GM19328 (cell line): Measurements from ENCODE around the gene CLPTM1.
"Not testable (repeated sequence)": the region's sequence is repeated elsewhere in the genome, so short reads cannot be mapped to it uniquely, and the experiment has no call there.

ENCODE experiments used
- ATAC-seq: cut with Tn5 transposase; IDR thresholded peaks from one replicate; pipeline ENCODE4 v1.9.1; 2021; ENCODE audit warnings: mild to moderate bottlenecking, moderate library complexity; ENCODE audit not compliant: unreplicated experiment

Gene CLPTM1

DNA sequence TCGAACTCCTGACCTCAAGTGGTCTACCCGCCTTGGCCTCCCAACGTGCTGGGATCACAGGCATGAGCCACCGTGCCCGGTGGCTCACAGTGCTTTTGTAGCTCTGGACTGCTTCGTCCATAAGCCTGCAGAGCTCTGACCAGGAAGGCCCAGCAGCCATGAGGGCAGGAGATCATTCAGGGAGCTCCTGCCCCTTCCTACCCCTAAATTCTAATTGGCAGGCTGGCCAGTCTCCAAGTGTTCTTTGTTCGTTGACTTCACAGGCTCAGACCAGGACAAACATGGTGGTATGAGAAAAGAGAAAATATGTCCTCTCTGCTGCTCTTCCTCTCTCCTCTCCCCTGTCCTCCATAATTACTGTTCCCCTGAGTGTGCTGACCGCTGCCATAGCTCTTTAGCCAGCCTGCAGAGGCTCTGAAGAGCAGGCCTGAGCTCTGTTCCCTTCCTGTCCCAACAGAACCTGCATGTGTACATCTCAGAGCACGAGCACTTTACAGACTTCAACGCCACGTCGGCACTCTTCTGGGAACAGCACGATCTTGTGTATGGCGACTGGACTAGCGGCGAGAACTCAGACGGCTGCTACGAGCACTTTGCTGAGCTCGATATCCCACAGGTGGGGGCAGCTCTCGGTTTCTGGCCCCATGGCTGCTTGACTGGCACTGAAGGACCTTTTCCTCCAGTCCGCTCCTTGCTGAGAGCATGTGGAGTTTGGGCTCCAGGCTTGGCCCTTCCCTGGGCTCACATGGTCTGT lies 19.0 kb downstream of the CLPTM1 start:
- ATAC-seq, result no peak

DNA sequence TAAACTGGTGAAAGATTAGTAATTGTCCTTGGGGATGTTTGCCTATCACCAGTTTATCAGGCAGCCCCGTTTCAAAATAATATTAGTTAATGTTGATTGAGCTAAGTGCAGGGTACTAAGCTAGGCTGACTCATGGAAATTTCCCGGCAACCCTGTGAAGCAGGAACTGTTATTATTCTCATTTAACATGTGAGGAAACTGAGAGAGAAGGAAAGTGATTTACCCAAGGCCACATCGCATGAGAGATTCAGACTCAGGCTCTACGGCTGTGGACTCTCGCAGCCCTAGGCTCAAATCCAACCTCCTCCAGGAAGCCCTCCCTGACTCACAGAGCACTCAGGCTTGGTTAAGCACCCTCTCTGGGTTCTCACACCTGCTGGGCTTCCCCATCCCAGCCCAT lies 19.7 kb downstream of the CLPTM1 start:
- ATAC-seq, result no peak

GRCh38 chr19:44975444-44975843 lies 20.3 kb downstream of the CLPTM1 start:
- ATAC-seq, result no peak

DNA sequence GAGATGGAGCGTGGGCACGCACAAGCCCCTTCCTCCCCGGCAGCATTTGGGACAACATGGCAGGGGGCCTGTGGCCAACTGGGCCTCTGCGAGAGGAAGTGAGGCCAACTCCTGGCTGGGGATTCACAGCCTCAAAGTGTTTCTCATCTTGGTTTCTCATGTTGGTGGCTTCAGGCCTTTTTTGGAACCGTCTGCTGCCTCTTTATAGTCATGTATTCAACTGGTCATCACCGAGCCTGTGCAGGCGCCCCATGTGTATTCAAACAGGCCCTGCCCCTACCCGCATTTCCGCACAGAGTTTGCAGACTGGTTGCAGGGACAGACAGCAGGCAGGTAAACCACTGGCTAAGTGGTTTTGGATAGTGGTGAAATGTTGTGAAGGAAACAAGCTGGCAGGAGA lies 28.8 kb downstream of the CLPTM1 start:
- ATAC-seq, result no peak

DNA sequence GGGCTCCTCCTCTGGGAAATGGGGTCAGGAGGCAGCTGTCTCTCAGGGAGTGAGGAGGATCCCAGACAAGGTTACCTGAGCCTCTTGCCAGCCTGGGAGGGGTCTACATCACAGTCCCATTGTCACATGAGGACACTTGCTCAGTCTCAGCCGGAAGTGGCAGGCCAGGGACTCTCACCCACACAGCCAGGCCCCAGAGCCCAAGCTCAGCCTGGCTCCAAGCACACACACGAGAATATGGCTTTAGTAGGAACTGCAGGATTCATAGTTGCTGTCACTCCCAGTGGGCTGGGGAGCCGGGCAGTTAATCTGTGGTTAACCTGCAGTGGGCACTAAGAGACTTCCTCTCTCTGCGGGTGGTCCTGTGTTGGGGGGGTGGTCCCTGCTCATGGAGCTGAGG lies 30.3 kb downstream of the CLPTM1 start:
- ATAC-seq, result no peak

GRCh38 chr19:44986389-44986788 lies 31.2 kb downstream of the CLPTM1 start:
- no peak for ATAC-seq

- ATAC-seq, result no peak
Observed at GRCh38 chr19:44987148-44987675, 32.0 kb downstream of the CLPTM1 start.

DNA sequence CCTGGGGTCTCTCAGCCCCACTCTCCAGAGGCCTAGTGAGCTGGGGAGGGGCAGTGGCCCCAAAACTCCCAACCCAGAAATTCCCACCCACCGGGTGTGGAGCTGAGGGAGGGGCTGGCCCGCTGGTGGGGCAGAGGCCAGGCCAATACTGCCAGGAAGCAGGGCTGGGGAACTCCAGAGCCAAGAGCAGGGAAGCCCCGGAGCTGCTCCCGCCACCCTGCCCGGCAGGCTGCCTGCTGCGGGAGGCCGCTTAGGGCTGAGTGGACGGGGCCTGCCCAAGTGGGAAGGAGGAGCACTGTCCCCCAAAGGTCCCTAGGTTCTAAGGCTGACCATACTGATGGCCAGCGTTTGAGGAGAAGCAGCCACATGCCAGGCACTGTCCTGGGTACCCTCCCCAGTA lies 33.1 kb downstream of the CLPTM1 start:
- ATAC-seq, result no peak

DNA sequence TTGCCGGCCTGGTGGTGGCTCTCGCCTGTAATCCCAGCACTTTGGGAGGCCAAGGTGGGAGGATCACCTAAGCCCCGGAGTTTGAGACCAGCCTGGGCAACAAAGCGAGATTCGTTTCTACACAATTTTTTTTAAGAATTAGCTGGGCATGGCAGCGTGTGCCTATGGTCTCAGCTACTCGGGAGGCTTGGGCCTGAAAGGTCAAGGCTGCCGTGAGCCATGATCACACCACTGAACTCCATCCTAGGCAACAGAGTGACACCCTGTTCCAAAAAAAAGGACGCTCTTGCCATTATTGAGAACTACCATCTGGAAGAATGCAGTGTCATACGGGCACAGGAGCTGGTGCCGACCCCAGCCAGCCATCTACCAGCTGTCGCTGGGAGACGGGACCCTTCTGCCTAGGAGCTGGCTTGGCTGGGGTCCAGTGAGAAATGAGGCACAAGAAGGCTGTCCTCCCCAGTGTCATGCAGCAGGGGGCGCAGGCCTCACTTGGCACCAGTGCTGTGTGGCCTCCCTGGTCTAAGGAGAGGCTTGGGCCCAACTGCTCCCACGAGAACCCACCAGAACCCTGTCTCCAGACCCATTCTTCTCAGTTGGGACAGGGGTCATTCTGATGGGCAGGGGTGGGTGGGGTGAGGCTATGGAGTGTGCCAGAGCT lies 33.8 kb downstream of the CLPTM1 start:
- ATAC-seq, result no peak

DNA sequence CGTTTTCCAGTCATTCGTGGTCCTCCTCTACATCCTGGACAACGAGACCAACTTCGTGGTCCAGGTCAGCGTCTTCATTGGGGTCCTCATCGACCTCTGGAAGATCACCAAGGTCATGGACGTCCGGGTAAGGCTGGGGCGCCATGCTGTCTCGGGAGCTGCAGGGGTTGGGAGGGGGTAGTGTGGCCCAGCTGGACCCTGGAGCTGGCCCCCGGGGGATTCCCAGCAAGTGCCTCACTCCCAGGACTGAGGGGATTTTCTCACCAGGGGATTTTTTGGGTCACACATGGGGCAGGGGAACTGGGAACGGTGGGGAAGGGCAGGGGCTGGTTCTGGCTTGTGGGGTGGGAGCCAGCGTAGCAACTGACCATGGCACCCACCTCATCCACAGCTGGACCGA lies 35.3 kb downstream of the CLPTM1 start:
- ATAC-seq, result no peak

- ATAC-seq, result no peak
Observed at GRCh38 chr19:44990966-44991365, 35.8 kb downstream of the CLPTM1 start.

- ATAC-seq, result no peak
Observed at GRCh38 chr19:44992336-44993163, 37.4 kb downstream of the CLPTM1 start.

GRCh38 chr19:44993526-44993925 lies 38.3 kb downstream of the CLPTM1 start:
- no peak for ATAC-seq

DNA sequence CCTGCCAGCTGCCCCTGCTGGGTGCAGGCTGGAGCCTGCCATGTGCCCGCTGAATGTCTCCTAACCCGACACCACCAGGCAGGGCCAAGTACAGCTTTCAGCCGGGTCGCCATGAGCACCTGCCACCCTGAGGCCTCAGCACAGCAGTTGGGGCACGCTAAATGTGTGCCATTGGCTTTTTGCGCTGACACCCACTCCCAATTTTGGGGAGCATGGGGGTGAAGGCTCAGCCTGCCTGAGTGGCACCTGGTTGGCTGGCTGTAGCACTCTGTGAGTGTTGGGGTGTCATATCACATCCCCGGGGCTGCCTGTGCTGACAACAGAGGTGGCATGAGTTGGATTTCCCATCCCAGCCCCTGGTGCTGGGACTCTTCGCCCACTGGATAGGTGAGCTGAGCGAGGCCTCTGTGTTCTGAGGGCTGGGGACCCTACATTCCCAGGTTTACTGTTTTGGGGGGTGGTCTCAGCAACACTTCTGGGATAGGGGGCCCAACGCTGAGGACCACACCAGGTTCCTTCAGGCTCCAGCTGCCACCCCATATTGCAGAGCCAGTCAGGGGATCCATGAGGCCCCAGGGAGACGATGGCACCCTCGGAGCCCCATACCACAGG lies 38.9 kb downstream of the CLPTM1 start:
- no peak for ATAC-seq

DNA sequence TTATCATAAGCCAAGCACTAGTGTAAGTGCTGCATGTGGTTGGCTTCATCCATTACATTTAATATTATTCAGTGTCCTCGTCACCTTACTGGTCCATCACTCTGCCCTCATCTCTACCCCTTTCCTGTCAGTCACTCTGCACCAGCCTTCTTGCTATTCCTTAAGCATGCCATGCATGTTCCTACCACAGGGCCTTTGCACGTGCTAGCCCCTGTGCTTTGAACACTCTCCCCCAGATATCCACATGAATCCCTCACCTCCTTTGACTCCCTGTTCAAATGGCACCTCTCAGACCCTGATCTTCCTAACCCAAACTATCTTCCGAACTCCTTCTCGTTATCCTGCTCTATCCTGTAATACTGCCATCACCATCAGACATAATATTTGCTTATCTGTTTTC lies 42.8 kb downstream of the CLPTM1 start:
- ATAC-seq, result no peak

DNA sequence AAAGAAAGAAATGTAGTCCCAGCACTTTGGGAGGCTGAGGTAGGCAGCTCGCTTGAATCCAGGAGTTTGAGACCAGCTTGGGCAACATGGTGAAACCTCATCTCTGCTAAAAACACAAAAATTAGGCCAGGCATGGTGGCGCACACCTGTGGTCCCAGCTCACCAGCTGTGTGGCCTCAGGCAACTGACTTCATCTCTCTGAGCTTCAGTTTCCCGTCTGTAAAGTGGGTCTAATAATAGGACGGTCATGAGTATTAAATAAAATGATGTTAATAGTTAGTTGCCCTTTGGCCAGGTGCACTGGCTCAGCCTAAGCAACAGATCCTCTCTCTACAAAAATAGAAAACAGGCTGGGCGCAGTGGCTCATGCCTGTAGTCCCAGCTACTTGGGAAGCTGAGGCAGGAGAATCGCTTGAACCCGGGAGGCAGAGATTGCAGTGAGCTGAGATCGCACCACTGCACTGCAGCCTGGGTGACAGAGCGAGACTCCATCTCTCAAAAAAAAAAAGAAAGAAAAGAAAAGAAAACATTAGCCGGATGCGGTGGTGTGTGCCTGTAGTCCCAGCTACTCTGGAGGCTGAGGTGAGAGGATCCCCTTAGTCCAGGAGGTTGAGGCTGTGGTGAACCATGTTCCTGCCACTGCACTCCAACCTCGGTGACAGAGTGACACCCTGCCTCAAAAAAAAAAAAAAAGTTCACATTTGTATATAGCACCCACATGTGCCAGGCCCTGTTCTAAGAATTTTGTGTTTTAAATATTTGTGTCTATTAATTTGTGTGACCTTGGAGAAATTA lies 44.1 kb downstream of the CLPTM1 start:
- not testable (repeated sequence) for ATAC-seq

DNA sequence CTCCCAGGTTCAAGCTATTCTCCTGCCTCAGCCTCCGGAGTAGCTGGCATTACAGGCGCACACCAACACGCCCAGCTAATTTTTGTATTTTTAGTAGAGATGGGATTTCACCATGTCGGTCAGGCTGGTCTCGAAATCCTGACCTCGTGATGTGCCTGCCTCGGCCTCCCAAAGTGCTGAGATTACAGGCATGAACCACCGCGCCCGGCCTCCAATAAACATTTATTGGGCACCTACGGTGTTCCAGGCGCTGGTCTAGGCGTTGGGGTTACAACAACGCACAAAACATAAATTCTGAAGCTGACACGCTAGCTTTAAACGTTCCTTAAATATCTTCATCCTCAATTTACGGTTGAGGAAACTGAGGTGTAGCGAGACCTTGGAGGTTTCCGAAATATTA lies 45.5 kb downstream of the CLPTM1 start:
- not testable (repeated sequence) for ATAC-seq

GRCh38 chr19:45001087-45001739 lies 46.0 kb downstream of the CLPTM1 start, which contains the start of gene RELB:
RELB (plus strand) TSS chr19:45001464; CDS start chr19:45001580, 116 bp downstream.
- ATAC-seq, result peak; percentile 44

- no peak for ATAC-seq
Observed at GRCh38 chr19:45003485-45003884, 48.3 kb downstream of the CLPTM1 start.

DNA sequence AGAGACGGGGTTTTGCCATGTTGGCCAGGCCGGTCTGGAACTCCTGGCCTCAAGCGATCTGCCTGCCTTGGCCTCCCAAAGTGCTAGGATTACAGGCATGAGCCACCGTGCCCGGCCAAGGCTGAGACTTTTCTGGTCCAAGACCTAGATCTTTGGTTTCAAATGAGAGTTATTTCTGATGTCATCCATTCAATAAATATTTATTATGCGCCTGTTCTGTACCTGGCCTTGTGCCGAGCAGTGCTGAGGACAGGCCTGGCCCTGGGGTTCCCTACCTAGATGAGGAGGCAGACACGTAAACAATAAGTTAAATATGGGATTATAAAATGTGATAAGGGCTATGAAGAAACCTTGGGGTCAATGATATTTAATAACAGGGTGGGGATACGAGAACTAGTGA lies 50.6 kb downstream of the CLPTM1 start:
- ATAC-seq, result no peak
